H1 (cell line): ENCODE results near the gene ISM1. TPM values are rescaled to one million over a fixed set of nuclear protein-coding genes. Genes with fewer than 3 reads are reported as not detected.

Experiments used
- CTCF ChIA-PET: fragments of 300-600 bp; sonication (Branson Sonifier 250); formaldehyde crosslinking; loops from one replicate; lab custom pipeline; 2021; ENCODE audit not compliant: partially characterized antibody; lab: Charles Lee
- POLR2A ChIA-PET: fragments of 300-600 bp; sonication (Branson Sonifier 250); formaldehyde crosslinking; loops from one replicate; lab custom pipeline; 2021; ENCODE audit warnings: inconsistent platforms; ENCODE audit not compliant: partially characterized antibody; lab: Charles Lee
- DNase-seq, 2 experiments: peaks; one replicate each; pipeline versions ENCODE4 v3.0.0 to v3.0.0-alpha.2; 2010 to 2022; ENCODE audit warnings: low spot score in 2 of 2, low read depth in 1 of 2, mixed read lengths in 1 of 2
- FAIRE-seq: peaks from 2 replicates; lab custom pipeline; 2011; peaks lifted over from hg19 to GRCh38; lab: Jason Lieb, UNC
- H2AFZ ChIP-seq: 2 replicates; pipeline ENCODE4 v1.8.1; 2012; ENCODE audit warnings: low read length, inconsistent platforms
- H2AK5ac ChIP-seq: 2 replicates; pipeline ENCODE4 v1.6.1; 2013; ENCODE audit warnings: low read depth, low read length
- H2BK120ac ChIP-seq: replicated peaks from 2 replicates; pipeline ENCODE3; 2013; ENCODE audit warnings: low read depth, low read length, inconsistent platforms
- H2BK12ac ChIP-seq: 2 replicates; pipeline ENCODE4 v1.6.1; 2013; ENCODE audit warnings: low read depth, low read length
- H2BK15ac ChIP-seq: 2 replicates; pipeline ENCODE4 v1.6.1; 2013; ENCODE audit warnings: low read length
- H2BK20ac ChIP-seq: 2 replicates; pipeline ENCODE4 v1.6.1; 2013; ENCODE audit warnings: low read length
- H2BK5ac ChIP-seq: 2 replicates; pipeline ENCODE4 v1.6.1; 2013; ENCODE audit warnings: low read depth, low read length
- H3K14ac ChIP-seq: 2 replicates; pipeline ENCODE4 v1.6.1; 2013; ENCODE audit warnings: inconsistent platforms; ENCODE audit not compliant: insufficient read length
- H3K18ac ChIP-seq: 2 replicates; pipeline ENCODE4 v1.6.1; 2013; ENCODE audit warnings: low read length; ENCODE audit errors: extremely low read depth
- H3K23ac ChIP-seq: 2 replicates; pipeline ENCODE4 v1.6.1; 2013; ENCODE audit warnings: inconsistent platforms; ENCODE audit not compliant: insufficient read length
- H3K23me2 ChIP-seq: 2 replicates; pipeline ENCODE4 v1.6.1; 2013; ENCODE audit warnings: low read depth, low read length
- H3K27ac ChIP-seq: 2 replicates; pipeline ENCODE4 v1.6.1; 2011; ENCODE audit warnings: low read depth, low read length, inconsistent platforms
- H3K27me3 ChIP-seq, 4 experiments: replicated peaks in 1 of 4; 1 replicate in 1 of 4; 2 replicates in 3 of 4; pipeline versions ENCODE4 v1.6.1 to v1.8.1; 2011 to 2013; ENCODE audit warnings: low read length in 3 of 4, mild to moderate bottlenecking in 3 of 4, inconsistent platforms in 2 of 4, mixed read lengths in 2 of 4, moderate library complexity in 1 of 4; ENCODE audit not compliant: control insufficient read depth in 3 of 4, insufficient read depth in 3 of 4; ENCODE audit errors: extremely low read depth in 1 of 4
- H3K36me3 ChIP-seq, 4 experiments: 2 replicates each; pipeline versions ENCODE4 v1.6.1 to v1.8.1; 2011 to 2013; ENCODE audit warnings: mild to moderate bottlenecking in 4 of 4, low read length in 3 of 4, moderate library complexity in 2 of 4, control low read depth in 1 of 4, inconsistent platforms in 1 of 4; ENCODE audit not compliant: insufficient read depth in 4 of 4, control insufficient read depth in 2 of 4
- H3K4ac ChIP-seq: replicated peaks from 2 replicates; pipeline ENCODE3; 2013; ENCODE audit warnings: low read length, low read depth, mixed read lengths, inconsistent platforms; ENCODE audit not compliant: insufficient read length
- H3K4me1 ChIP-seq, 4 experiments: replicated peaks in 1 of 4; 1 replicate in 1 of 4; 2 replicates in 3 of 4; pipeline versions ENCODE4 v1.6.1 to v1.8.1; 2011 to 2013; ENCODE audit warnings: low read length in 3 of 4, inconsistent platforms in 2 of 4, mixed read lengths in 1 of 4; ENCODE audit not compliant: insufficient read depth in 4 of 4, control insufficient read depth in 3 of 4
- H3K4me2 ChIP-seq, 2 experiments: 2 replicates each; pipeline versions ENCODE4 v1.6.1 to v1.8.1; 2011 to 2013; ENCODE audit warnings: low read depth in 2 of 2, low read length in 2 of 2, control low read depth in 1 of 2, inconsistent platforms in 1 of 2, mild to moderate bottlenecking in 1 of 2; ENCODE audit not compliant: insufficient read depth in 1 of 2
- H3K4me3 ChIP-seq, 4 experiments: fragments of 200-600, 300-600 bp in 1 of 4; sonication (generic), shearing (Covaris generic), sonication (Bioruptor Twin) in 1 of 4; 2 replicates each; pipeline versions ENCODE4 v1.5.1 to v1.8.1; 2011 to 2016; ENCODE audit warnings: low read length in 4 of 4, low read depth in 3 of 4, control low read depth in 2 of 4, inconsistent platforms in 2 of 4, mild to moderate bottlenecking in 2 of 4, mixed read lengths in 1 of 4, moderate library complexity in 1 of 4; ENCODE audit not compliant: insufficient read depth in 2 of 4; ENCODE audit errors: extremely low read depth in 1 of 4
- H3K56ac ChIP-seq: replicated peaks from 2 replicates; pipeline ENCODE3; 2013; ENCODE audit warnings: low read depth, mild to moderate bottlenecking, mixed read lengths, low read length, inconsistent platforms; ENCODE audit not compliant: insufficient read length
- H3K79me1 ChIP-seq: 2 replicates; pipeline ENCODE4 v1.6.1; 2013; ENCODE audit warnings: low read depth, low read length, control low read depth
- H3K79me2 ChIP-seq, 2 experiments: 2 replicates each; pipeline versions ENCODE4 v1.6.1 to v1.8.1; 2012 to 2013; ENCODE audit warnings: low read length in 2 of 2, mild to moderate bottlenecking in 2 of 2, inconsistent platforms in 1 of 2; ENCODE audit not compliant: insufficient read depth in 2 of 2, control insufficient read depth in 1 of 2
- H3K9ac ChIP-seq, 4 experiments: replicated peaks in 1 of 4; 1 replicate in 1 of 4; 2 replicates in 3 of 4; pipeline versions ENCODE4 v1.6.1 to v1.8.1; 2011 to 2013; ENCODE audit warnings: low read depth in 3 of 4, low read length in 3 of 4, control low read depth in 2 of 4, mild to moderate bottlenecking in 2 of 4, moderate library complexity in 2 of 4, inconsistent platforms in 1 of 4; ENCODE audit errors: extremely low read depth in 1 of 4
- H3K9me3 ChIP-seq, 2 experiments: 2 replicates each; pipeline versions ENCODE4 v1.6.1 to v1.8.1; 2012 to 2013; ENCODE audit warnings: mild to moderate bottlenecking in 2 of 2, moderate library complexity in 2 of 2, control low read depth in 1 of 2, inconsistent platforms in 1 of 2, low read depth in 1 of 2, low read length in 1 of 2, mixed read lengths in 1 of 2; ENCODE audit not compliant: insufficient read depth in 2 of 2
- H4K20me1 ChIP-seq, 2 experiments: replicated peaks in 1 of 2; 2 replicates each; pipeline versions ENCODE3 to v1.8.1; 2011 to 2013; ENCODE audit warnings: inconsistent platforms in 2 of 2, low read length in 2 of 2, mild to moderate bottlenecking in 1 of 2; ENCODE audit not compliant: insufficient read depth in 2 of 2, control insufficient read depth in 1 of 2
- H4K5ac ChIP-seq: 2 replicates; pipeline ENCODE4 v1.6.1; 2013; ENCODE audit warnings: low read length, low read depth, mixed read lengths, inconsistent platforms; ENCODE audit not compliant: insufficient read length
- H4K8ac ChIP-seq: 2 replicates; pipeline ENCODE4 v1.8.0; 2013; ENCODE audit warnings: mild to moderate bottlenecking, moderate library complexity, low read length, inconsistent platforms; ENCODE audit not compliant: insufficient read depth; ENCODE audit errors: extremely low read depth
- H4K91ac ChIP-seq: replicated peaks from 2 replicates; pipeline ENCODE3; 2013; ENCODE audit warnings: low read length, mixed read lengths, inconsistent platforms; ENCODE audit not compliant: insufficient read length
- CHD1 ChIP-seq: IDR thresholded peaks from 2 replicates; pipeline ENCODE4 v1.6.1; 2012; ENCODE audit warnings: low read depth, low read length, improper control_type of control experiment
- EGR1 ChIP-seq: IDR thresholded peaks from 2 replicates; pipeline ENCODE4 v1.6.1; 2011; ENCODE audit warnings: low read depth, low read length, borderline replicate concordance
- KDM1A ChIP-seq: fragments of 200-600, 300-600 bp; sonication (generic); IDR thresholded peaks from 2 replicates; pipeline ENCODE4 v1.7.1; 2016; ENCODE audit warnings: mild to moderate bottlenecking, low read length, borderline replicate concordance
- NRF1 ChIP-seq: IDR thresholded peaks from 2 replicates; pipeline ENCODE4 v1.6.1; 2011; ENCODE audit warnings: mild to moderate bottlenecking, low read depth, low read length, improper control_type of control experiment
- POLR2AphosphoS5 ChIP-seq: IDR thresholded peaks from 2 replicates; pipeline ENCODE4 v1.6.1; 2011; ENCODE audit warnings: low read depth, low read length
- RNF2 ChIP-seq: fragments of 200-900, 300-1000 bp; sonication (generic); IDR thresholded peaks from 2 replicates; pipeline ENCODE4 v1.7.1; 2016; ENCODE audit warnings: borderline replicate concordance, low read depth, mild to moderate bottlenecking, antibody characterized with exemption, low read length; ENCODE audit not compliant: poor library complexity, severe bottlenecking; ENCODE audit errors: missing control alignments
- RXRA ChIP-seq: IDR thresholded peaks from 2 replicates; pipeline ENCODE4 v1.6.1; 2011; ENCODE audit warnings: low read depth, mild to moderate bottlenecking, low read length, moderate library complexity; ENCODE audit not compliant: insufficient read depth
- SRF ChIP-seq: IDR thresholded peaks from 2 replicates; pipeline ENCODE4 v1.6.1; 2011; ENCODE audit warnings: mild to moderate bottlenecking, low read depth, low read length, moderate library complexity
- SUZ12 ChIP-seq: fragments of 200-600 bp; sonication (generic); IDR thresholded peaks from 2 replicates; pipeline ENCODE4 v1.6.1; 2012; ENCODE audit warnings: mild to moderate bottlenecking, inconsistent platforms, low read length, moderate library complexity, mixed read lengths
- TBP ChIP-seq: IDR thresholded peaks from 2 replicates; pipeline ENCODE4 v1.6.1; 2011; ENCODE audit warnings: low read depth, low read length, improper control_type of control experiment
- TEAD4 ChIP-seq: IDR thresholded peaks from 2 replicates; pipeline ENCODE4 v1.6.1; 2012; ENCODE audit warnings: low read depth, low read length, inconsistent platforms, mixed read lengths
- ZNF274 ChIP-seq: IDR thresholded peaks from 2 replicates; pipeline ENCODE4 v1.7.0; 2012; ENCODE audit warnings: low read length, borderline replicate concordance; ENCODE audit errors: extremely low read depth
- WGBS, 2 experiments: shearing (Covaris generic) in 1 of 2; methylation state at CpG; one replicate each; pipeline versions ENCODE4 v1.1.6 to v1.1.7; 2013 to 2015; ENCODE audit warnings: low lambda C conversion rate in 2 of 2, mixed read lengths in 2 of 2, inconsistent platforms in 1 of 2, low coverage in 1 of 2, missing lambda C conversion rate in 1 of 2; ENCODE audit not compliant: insufficient replicate concordance in 2 of 2, insufficient coverage in 1 of 2, insufficient read length in 1 of 2; ENCODE audit errors: extremely low coverage in 1 of 2, missing lambda C conversion rate in 1 of 2; 5-methylcytosine and 5-hydroxymethylcytosine counted together
- polyA plus RNA-seq, 7 experiments: library from polyadenylated mRNA; depleted of rRNA in 3 of 7; stranded (reverse) in 5 of 7; unstranded in 2 of 7; fragments of >200 nt in 5 of 7; fragments of 200-250 nt in 2 of 7; gene quantifications; 1 replicate in 5 of 7; 2 replicates in 1 of 7; 4 replicates in 1 of 7; pipeline versions ENCODE4 v1.2.1 to v1.2.3, GENCODE V29; 2011 to 2013; ENCODE audit warnings: missing spikeins in 2 of 7, mixed read lengths in 2 of 7
- total RNA-seq: library from RNA; stranded (reverse); fragmentation: NEBNext Ultra II Directional; extraction: Animal tissue kit (Norgen Biotek cat#: 25700); gene quantifications from 2 replicates; pipeline ENCODE4 v1.2.1, GENCODE V29; 2021
- TF ChIP-seq, protein P1 (sequence below): IDR thresholded peaks from 2 replicates; pipeline ENCODE4 v1.6.1; 2012; ENCODE audit warnings: inconsistent platforms
- TF ChIP-seq, protein P2 (sequence below): IDR thresholded peaks from 2 replicates; pipeline ENCODE4 v1.6.1; 2012; ENCODE audit warnings: inconsistent platforms

Gene ISM1
- total and polyA plus RNA-seq, 2 of the 8 experiments (the other 6 are each of a cell fraction or from before 2014, with no cell fraction given) = 0.62 to 0.97 TPM

DNA sequence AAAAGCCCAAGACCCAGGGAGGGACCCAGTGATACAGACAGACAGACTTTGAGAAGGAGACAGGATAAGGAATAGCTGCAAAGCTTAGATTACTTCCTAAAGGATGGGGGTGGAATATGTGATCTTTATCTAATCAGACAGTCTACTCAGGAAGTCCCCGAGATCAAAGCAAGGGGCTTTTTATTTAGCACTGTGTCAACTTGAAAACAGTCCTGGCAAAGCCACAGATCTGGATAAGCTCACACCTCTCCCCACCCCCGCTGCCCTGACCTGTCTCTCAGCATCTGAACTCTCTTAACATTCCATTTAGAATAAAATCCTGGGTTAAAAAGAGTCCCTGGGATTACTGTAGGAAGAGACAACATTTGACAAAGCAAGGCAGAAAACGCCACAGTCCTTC, 101.5 kb downstream of the ISM1 start:
- no peak overlapping the region for H4K8ac ChIP-seq
- H2BK15ac ChIP-seq = no peak overlapping the region
- peaks cover 0 to 1% (median 0%) of the 10 kb centered on the region in 4 experiments; a peak in 1 of 7 replicates for H3K27me3 ChIP-seq
- ChIA-PET POLR2A (no interaction called here), CTCF (interaction anchor here (0.8 to 6.3 kb wide), 10 partner anchors 15 to 397 kb away, joined by 3 to 120 read pairs (median 4); no protein-coding TSS in a partner anchor)
- no peak overlapping the region for H3K14ac ChIP-seq
- no peak overlapping the region for H3K56ac ChIP-seq
- H2BK5ac ChIP-seq = no peak overlapping the region
- H3K9me3 ChIP-seq = peaks cover 0 to 3% of the 10 kb centered on the region in 2 experiments; a peak in 1 of 4 replicates
- 85% methylated on average over 3 of the region's 3 CpGs; no CpG with 5 or more reads in 1 of the 2 experiments for WGBS, 2 experiments
- H2BK120ac ChIP-seq = no peak overlapping the region
- no peak overlapping the region for H3K4me2 ChIP-seq
- no peaks in the 10 kb centered on the region for H4K20me1 ChIP-seq
- no peak overlapping the region for H2BK12ac ChIP-seq
- H3K79me2 ChIP-seq = no peaks in the 10 kb centered on the region
- H2BK20ac ChIP-seq = no peak overlapping the region
- FAIRE-seq (no peak), DNase-seq (no peak)
- no peaks in the 10 kb centered on the region for H3K79me1 ChIP-seq
- no peak overlapping the region for H2AFZ ChIP-seq
- no peak overlapping the region for H3K23ac ChIP-seq
- no peak overlapping the region for H3K9ac ChIP-seq
- H3K36me3 ChIP-seq = no peaks in the 10 kb centered on the region
- H4K5ac ChIP-seq = no peak overlapping the region
- no peak overlapping the region for H4K91ac ChIP-seq
- H3K23me2 ChIP-seq = no peaks in the 10 kb centered on the region
- H3K4me3 ChIP-seq = no peak overlapping the region
- no peak overlapping the region for H3K18ac ChIP-seq
- H2AK5ac ChIP-seq = no peak overlapping the region
- H3K4ac ChIP-seq = no peak overlapping the region
- peaks cover 0 to 5% (median 0%) of the 10 kb centered on the region in 4 experiments; a peak in 1 of 7 replicates for H3K4me1 ChIP-seq
- H3K27ac ChIP-seq = no peak overlapping the region
- TF ChIP-seq EGR1 (no peak), CHD1 (no peak), SUZ12 (no peak), ZNF274 (no peak), RXRA (no peak), TBP (no peak), POLR2AphosphoS5 (no peak), TEAD4 (no peak), SRF (no peak), NRF1 (no peak), RNF2 (no peak), KDM1A (no peak)
- TF ChIP-seq, protein P1, sequence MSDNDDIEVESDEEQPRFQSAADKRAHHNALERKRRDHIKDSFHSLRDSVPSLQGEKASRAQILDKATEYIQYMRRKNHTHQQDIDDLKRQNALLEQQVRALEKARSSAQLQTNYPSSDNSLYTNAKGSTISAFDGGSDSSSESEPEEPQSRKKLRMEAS = no peak
- TF ChIP-seq, protein P2, sequence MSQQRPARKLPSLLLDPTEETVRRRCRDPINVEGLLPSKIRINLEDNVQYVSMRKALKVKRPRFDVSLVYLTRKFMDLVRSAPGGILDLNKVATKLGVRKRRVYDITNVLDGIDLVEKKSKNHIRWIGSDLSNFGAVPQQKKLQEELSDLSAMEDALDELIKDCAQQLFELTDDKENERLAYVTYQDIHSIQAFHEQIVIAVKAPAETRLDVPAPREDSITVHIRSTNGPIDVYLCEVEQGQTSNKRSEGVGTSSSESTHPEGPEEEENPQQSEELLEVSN = no peak
